Tongue (tissue), 2 donors: Measurements from ENCODE around the gene CCSER2. TPM values are rescaled to one million over a fixed set of nuclear protein-coding genes. Genes with fewer than 3 reads are reported as not detected.
"Not testable (repeated sequence)": the region's sequence is repeated elsewhere in the genome, so short reads cannot be mapped to it uniquely, and the experiment has no call there.

Source experiments
- DNase-seq: peaks from one replicate; pipeline ENCODE4 v3.0.0-alpha.2; 2015
- total RNA-seq: library from RNA; depleted of rRNA; stranded (reverse); fragments of >200 nt; gene quantifications from one replicate; pipeline ENCODE4 v1.2.3, GENCODE V29; 2014

The CCSER2 gene
- total RNA-seq, 1 donor from 2014 or later, result 67.2 TPM

GRCh38 chr10:84311576-84311975 lies 16.8 kb upstream of the CCSER2 start:
- no peak for DNase-seq

- DNase-seq, result no peak
These were observed 15.6 kb upstream of the CCSER2 start for GRCh38 chr10:84312816-84313215.

- no peak for DNase-seq
These were observed 14.1 kb upstream of the CCSER2 start for GRCh38 chr10:84314275-84314674.

- DNase-seq, result no peak
These were observed 11.2 kb upstream of the CCSER2 start for GRCh38 chr10:84317174-84317573.

- no peak for DNase-seq
These were observed 6.5 kb upstream of the CCSER2 start for GRCh38 chr10:84321902-84322301.

- not testable (repeated sequence) for DNase-seq
These were observed 4.8 kb upstream of the CCSER2 start for GRCh38 chr10:84323566-84323965.

GRCh38 chr10:84326995-84327394 lies 1.4 kb upstream of the CCSER2 start:
- not testable (repeated sequence) for DNase-seq

- DNase-seq, result peak; percentile 54
These were observed 815 bp downstream of the CCSER2 start for GRCh38 chr10:84329196-84329611.

- DNase-seq, result no peak
These were observed 1.7 kb downstream of the CCSER2 start for GRCh38 chr10:84329986-84330651.

- no peak for DNase-seq
These were observed 2.7 kb downstream of the CCSER2 start for GRCh38 chr10:84331091-84331490.

GRCh38 chr10:84333864-84334451 lies 5.6 kb downstream of the CCSER2 start:
- peak; percentile 25 for DNase-seq

GRCh38 chr10:84334811-84335210 lies 6.4 kb downstream of the CCSER2 start:
- peak; percentile 76 for DNase-seq

- DNase-seq, result no peak
These were observed 7.1 kb downstream of the CCSER2 start for GRCh38 chr10:84335516-84335915.

GRCh38 chr10:84336406-84337090 lies 8.2 kb downstream of the CCSER2 start:
- no peak for DNase-seq

GRCh38 chr10:84337199-84337598 lies 8.8 kb downstream of the CCSER2 start:
- no peak for DNase-seq

- no peak for DNase-seq
These were observed 10.6 kb downstream of the CCSER2 start for GRCh38 chr10:84339025-84339424.

GRCh38 chr10:84340187-84340586 lies 11.8 kb downstream of the CCSER2 start:
- no peak for DNase-seq

- DNase-seq, result no peak
These were observed 12.5 kb downstream of the CCSER2 start for GRCh38 chr10:84340632-84341537.

GRCh38 chr10:84341538-84341856 lies 13.1 kb downstream of the CCSER2 start:
- no peak for DNase-seq

GRCh38 chr10:84341983-84342382 lies 13.6 kb downstream of the CCSER2 start:
- no peak for DNase-seq

GRCh38 chr10:84342584-84342983 lies 14.2 kb downstream of the CCSER2 start:
- no peak for DNase-seq

GRCh38 chr10:84343831-84344230 lies 15.4 kb downstream of the CCSER2 start:
- DNase-seq, result no peak

- no peak for DNase-seq
These were observed 16.1 kb downstream of the CCSER2 start for GRCh38 chr10:84344526-84344925.
